Psoas muscle (tissue), 8 donors: ENCODE measurements around the gene PTPN1. TPM values are rescaled to one million over a fixed set of nuclear protein-coding genes. Genes with fewer than 3 reads are reported as not detected.

Experiments used
- ATAC-seq, 4 donors: fragments of 200-7000 bp; cut with Tn5 transposase; one replicate each; pipeline ENCODE4 v1.9.1; 2020; ENCODE audit warnings: moderate library complexity in 3 of 4, mild to moderate bottlenecking in 2 of 4
- DNase-seq, 2 donors: peaks; one replicate each; pipeline ENCODE4 v3.0.0-alpha.2; 2020
- H3K27ac ChIP-seq: fragments of 200-600 bp; one replicate; pipeline ENCODE4 v1.8.0; 2022
- H3K27me3 ChIP-seq, 3 donors: fragments of 200-600 bp in 1 of 3; one replicate each; pipeline versions ENCODE4 v1.6.1 to v1.8.0; 2013 to 2022; ENCODE audit warnings: low read length in 2 of 3, mild to moderate bottlenecking in 2 of 3, moderate library complexity in 1 of 3; ENCODE audit not compliant: insufficient read depth in 3 of 3
- H3K36me3 ChIP-seq, 2 donors: fragments of 200-600 bp in 1 of 2; one replicate each; pipeline versions ENCODE4 v1.6.1 to v1.8.0; 2013 to 2022; ENCODE audit warnings: low read depth in 1 of 2, mild to moderate bottlenecking in 1 of 2, moderate library complexity in 1 of 2; ENCODE audit not compliant: insufficient read depth in 1 of 2
- H3K4me1 ChIP-seq: fragments of 200-600 bp; one replicate; pipeline ENCODE4 v1.8.0; 2022
- H3K4me3 ChIP-seq: fragments of 200-600 bp; one replicate; pipeline ENCODE4 v1.8.0; 2022; ENCODE audit warnings: mild to moderate bottlenecking
- H3K9me3 ChIP-seq: fragments of 200-600 bp; one replicate; pipeline ENCODE4 v1.8.0; 2022
- CTCF ChIP-seq: fragments of 200-600 bp; IDR thresholded peaks from one replicate; pipeline ENCODE4 v1.8.0; 2022; ENCODE audit warnings: antibody characterized with exemption
- WGBS, 3 donors: extraction: QIAGEN DNeasy Blood & Tissue Kit; methylation state at CpG; one replicate each; pipeline versions ENCODE4 v1.1.6 to v1.1.7; 2013; 5-methylcytosine and 5-hydroxymethylcytosine counted together
- intact Hi-C, 2 donors: fragments of 100-400 bp; cut with DNase I; formaldehyde crosslinking; loops; one replicate each; pipeline versions ENCODE4 v1.11.0 to v1.14.2; 2022
- polyA plus RNA-seq, 3 donors: library from polyadenylated mRNA; stranded (reverse); fragments of 200-250 nt; gene quantifications; one replicate each; pipeline ENCODE4 v1.2.3, GENCODE V29; 2013
- total RNA-seq, 4 donors: library from RNA; stranded (reverse); fragmentation: NEBNext Ultra II Directional in 2 of 4; extraction: Animal tissue kit (Norgen Biotek cat#: 25700) in 2 of 4; gene quantifications; one replicate each; pipeline versions ENCODE4 v1.2.1 to v1.2.4, GENCODE V29; 2021 to 2023
- donor health status: healthy with polysubstance abuse.
- donor health status: DM: no; HTN: no; CAD: no; lungs with moderate emphysema.
- donor health status: Bipolar disorder and iron deficiency.
- donor health status: healthy.
- donor health status: DM: yes; HTN: yes; CAD: no.
- donor health status: DM: no; HTN: no; CAD: no.
- donor health status: DM: no; HTN: no; CAD: no.
- donor health status: DM: yes; HTN: yes; CAD: no.

PTPN1 gene
- total and polyA plus RNA-seq, 7 donors: 28.7 to 112 (median 46.1) TPM

DNA sequence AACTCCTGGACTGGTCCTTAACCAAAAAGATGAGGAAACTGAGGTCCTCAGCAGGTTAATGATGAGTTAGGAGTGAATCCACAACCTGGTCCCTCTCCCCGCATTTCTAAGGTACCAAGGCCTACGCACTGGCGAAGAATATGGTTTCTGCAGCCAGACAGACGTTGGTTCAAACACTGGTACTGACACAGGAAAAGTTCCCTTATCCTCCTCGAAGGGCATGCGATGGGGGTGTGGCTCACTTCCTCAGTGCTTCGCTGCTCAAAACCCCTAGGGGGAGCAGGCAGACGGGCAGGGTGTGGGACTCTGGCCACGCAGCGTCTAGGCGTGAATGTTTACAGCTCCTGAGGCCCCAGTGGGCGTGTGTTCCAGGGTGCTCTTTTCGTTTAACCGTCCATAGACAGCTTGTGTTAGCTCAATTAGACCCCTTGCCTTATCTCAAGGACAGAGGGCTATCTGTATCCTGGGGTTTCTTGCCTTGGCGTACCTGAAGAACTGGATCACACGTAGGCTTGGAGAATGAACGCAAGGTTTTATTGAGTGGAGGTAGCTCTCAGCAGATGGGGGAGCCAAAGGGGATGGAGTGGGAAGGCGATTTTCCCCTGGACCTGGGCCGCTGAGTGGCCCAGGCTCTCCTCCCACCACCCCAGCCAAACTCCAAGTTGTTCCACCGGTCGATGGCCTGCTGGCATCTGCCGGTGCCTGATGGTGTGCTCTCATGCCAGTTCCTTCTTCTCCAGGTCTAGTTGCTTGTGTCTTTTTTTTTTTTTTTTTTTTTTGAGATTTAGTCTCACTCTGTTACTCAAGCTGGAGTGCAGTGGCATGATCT lies 31.8 kb upstream of the PTPN1 start:
- no peaks in the 10 kb centered on the region for H3K36me3 ChIP-seq
- H3K9me3 ChIP-seq: no peaks in the 10 kb centered on the region
- TF ChIP-seq CTCF: peak; percentile 25
- 55 to 61% (median 56%) methylated on average over 22 of the region's 22 CpGs for WGBS, 3 donors
- H3K27ac ChIP-seq: no peak overlapping the region
- no peak overlapping the region for H3K4me3 ChIP-seq
- DNase-seq (peak; percentile 61 to 80), ATAC-seq (peak; percentile 61 to 79 (median 72))
- H3K4me1 ChIP-seq: peaks cover 8% of the 10 kb centered on the region
- H3K27me3 ChIP-seq: no peaks in the 10 kb centered on the region
- intact Hi-C loops: no loop called here

DNA sequence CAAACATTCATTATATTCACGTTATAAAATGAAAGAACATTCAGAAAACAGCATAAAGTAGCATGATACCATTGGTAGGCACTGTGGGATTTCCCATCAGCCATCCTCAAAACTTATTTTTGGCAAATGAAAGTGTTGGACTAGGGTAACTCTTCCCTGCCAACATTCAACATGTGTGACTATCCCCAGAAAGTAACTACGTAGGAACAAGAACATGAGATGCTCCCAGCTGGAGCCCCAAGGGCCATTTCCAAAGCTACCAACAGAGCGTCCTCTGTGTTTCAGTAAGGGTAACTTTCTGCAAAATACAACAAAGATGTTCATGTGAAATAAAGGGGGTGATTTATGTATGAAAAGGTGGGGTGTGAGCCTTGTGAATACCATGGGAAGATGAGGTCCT lies 28.4 kb upstream of the PTPN1 start:
- no peak for TF ChIP-seq CTCF
- intact Hi-C loops: loop anchor here in 1 of 2 donors (5.0 kb wide), 1 partner anchor 96 kb away; no protein-coding TSS in a partner anchor
- no peaks in the 10 kb centered on the region for H3K9me3 ChIP-seq

GRCh38 chr20:50482396-50482981 lies 27.7 kb upstream of the PTPN1 start:
- DNase-seq: no peak
- 87 to 91% (median 88%) methylated on average over 4 of the region's 4 CpGs for WGBS, 3 donors

More for the DNA sequence above, 28.4 kb upstream of the PTPN1 start:
- ATAC-seq (no peak), DNase-seq (no peak)
- Histone ChIP-seq H3K36me3 (no peaks in the 10 kb centered on the region), H3K27me3 (no peaks in the 10 kb centered on the region), H3K4me1 (peaks cover 9% of the 10 kb centered on the region), H3K27ac (no peak overlapping the region), H3K4me3 (no peak overlapping the region)
- WGBS, 3 donors: 32 to 50% (median 32%) methylated on average over 3 of the region's 3 CpGs

GRCh38 chr20:50484271-50484976 lies 25.8 kb upstream of the PTPN1 start:
- Histone ChIP-seq H3K9me3 (no peaks in the 10 kb centered on the region), H3K4me1 (peaks cover 9% of the 10 kb centered on the region), H3K27me3 (no peaks in the 10 kb centered on the region), H3K36me3 (no peaks in the 10 kb centered on the region), H3K4me3 (peak overlapping the region; percentile 63), H3K27ac (peak overlapping the region; percentile 84)
- TF ChIP-seq CTCF: no peak
- DNase-seq (no peak), ATAC-seq (no peak)
- WGBS, 3 donors: 80 to 87% (median 83%) methylated on average over 6 of the region's 6 CpGs
- intact Hi-C loops: loop anchor here in 1 of 2 donors (5.0 kb wide), 1 partner anchor 93 kb away; no protein-coding TSS in a partner anchor

More at GRCh38 chr20:50482396-50482981, 27.7 kb upstream of the PTPN1 start:
- Histone ChIP-seq H3K4me3 (no peak overlapping the region), H3K4me1 (peaks cover 9% of the 10 kb centered on the region), H3K36me3 (no peaks in the 10 kb centered on the region), H3K9me3 (no peaks in the 10 kb centered on the region), H3K27me3 (no peaks in the 10 kb centered on the region), H3K27ac (no peak overlapping the region)
- no peak for TF ChIP-seq CTCF
- no peak for ATAC-seq
- intact Hi-C loops: loop anchor here in 1 of 2 donors (5.0 kb wide), 1 partner anchor 95 kb away; no protein-coding TSS in a partner anchor
